HFF-Myc (cell line): ENCODE measurements around the gene NEK6.

Experiments used
- DNase-seq: peaks from one replicate; pipeline ENCODE4 v3.0.0-alpha.2; 2011; ENCODE audit warnings: low read depth; ENCODE audit errors: extremely low read depth
- H3K4me3 ChIP-seq: replicated peaks from 2 replicates; pipeline ENCODE4 v1.5.1; 2011; ENCODE audit warnings: low read depth, mild to moderate bottlenecking, control low read depth, low read length
- CTCF ChIP-seq: IDR thresholded peaks from 2 replicates; pipeline ENCODE4 v1.5.1; 2012; ENCODE audit warnings: mild to moderate bottlenecking, low read depth, low read length, control low read depth; ENCODE audit errors: missing control alignments

The NEK6 gene

GRCh38 chr9:124345063-124345462 is 87.3 kb downstream of the NEK6 start:
- DNase-seq = no peak
- no peak for TF ChIP-seq CTCF
- H3K4me3 ChIP-seq = no peak overlapping the region

GRCh38 chr9:124345751-124346281 is 88.1 kb downstream of the NEK6 start:
- no peak for TF ChIP-seq CTCF
- no peak overlapping the region for H3K4me3 ChIP-seq
- DNase-seq = no peak

DNA sequence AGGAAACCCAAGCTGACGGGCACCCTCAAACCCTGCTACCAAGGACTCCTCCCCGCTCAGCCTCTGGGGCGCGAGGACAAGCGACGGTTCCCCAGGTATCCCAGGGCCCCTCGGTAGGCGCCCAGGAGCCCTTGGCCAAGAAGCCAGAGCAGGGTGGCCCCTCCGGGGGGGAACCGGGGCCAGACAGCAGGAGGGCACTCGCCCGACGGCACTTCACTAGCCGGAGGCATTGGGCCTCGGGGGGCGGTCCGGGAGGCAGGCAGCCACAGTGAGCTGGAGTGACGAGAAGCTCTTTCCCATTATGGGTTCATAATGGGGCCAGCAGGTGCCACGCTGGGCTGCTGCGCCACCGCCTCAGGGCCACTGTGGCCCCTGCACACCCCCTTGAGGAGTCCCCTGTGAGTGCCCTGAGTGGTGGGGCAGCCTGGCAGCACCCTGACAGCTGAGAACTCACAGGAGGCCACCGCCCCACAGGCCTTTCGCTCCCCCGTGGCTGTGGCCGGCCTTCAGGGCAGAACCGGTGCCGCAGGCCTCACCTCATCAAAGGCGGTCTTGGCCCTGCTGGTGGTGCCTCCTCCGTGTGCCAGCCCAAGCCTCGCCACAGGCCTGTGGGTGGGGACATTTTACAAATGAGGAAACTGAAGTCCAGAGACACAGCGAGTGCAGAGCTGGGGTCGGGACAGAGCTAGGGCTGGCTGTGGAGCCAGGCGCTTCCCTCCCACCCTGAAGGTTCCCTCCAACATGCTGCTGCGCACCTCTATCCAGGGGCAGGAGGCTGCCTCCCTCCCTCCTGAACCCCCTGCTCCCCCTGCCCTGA is 88.8 kb downstream of the NEK6 start:
- no peak for TF ChIP-seq CTCF
- DNase-seq = no peak
- H3K4me3 ChIP-seq = no peak overlapping the region

DNA sequence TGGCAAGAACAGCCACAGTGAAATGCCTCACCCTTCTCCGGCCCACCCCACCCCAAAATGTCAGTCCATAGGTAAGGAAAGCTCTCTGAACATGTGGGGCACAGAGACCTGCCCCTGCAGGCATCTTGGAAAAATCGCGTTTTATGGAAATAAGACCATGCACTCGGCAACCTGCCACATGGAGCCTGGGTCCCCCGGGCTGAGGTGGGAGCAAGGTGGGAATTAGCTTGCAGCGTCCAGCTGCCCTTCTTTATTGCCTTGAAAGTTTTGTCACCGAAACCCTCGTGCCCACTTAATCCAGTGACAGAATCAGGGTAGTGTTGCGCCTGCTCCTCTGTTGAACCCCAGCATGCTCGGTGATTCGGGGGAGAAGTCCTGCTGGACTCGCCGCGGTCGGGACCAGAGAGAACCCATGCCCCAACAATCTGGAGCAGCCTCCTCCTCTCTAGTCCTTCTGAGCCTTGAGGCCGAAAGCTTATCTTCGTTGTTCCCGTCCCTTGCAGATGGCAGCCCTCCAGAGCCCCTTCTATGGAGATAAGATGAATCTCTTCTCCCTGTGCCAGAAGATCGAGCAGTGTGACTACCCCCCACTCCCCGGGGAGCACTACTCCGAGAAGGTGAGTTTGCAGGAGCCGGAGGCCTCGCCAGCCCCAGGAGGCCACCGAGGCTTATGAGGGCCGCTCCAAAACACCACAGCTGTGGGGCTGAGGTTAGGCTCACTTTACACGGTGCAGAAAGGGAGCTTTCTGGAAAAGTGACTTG is 89.6 kb downstream of the NEK6 start:
- TF ChIP-seq CTCF = no peak
- DNase-seq = no peak
- H3K4me3 ChIP-seq = no peak overlapping the region

GRCh38 chr9:124347968-124348358 is 90.2 kb downstream of the NEK6 start:
- DNase-seq = no peak
- no peak overlapping the region for H3K4me3 ChIP-seq
- no peak for TF ChIP-seq CTCF

DNA sequence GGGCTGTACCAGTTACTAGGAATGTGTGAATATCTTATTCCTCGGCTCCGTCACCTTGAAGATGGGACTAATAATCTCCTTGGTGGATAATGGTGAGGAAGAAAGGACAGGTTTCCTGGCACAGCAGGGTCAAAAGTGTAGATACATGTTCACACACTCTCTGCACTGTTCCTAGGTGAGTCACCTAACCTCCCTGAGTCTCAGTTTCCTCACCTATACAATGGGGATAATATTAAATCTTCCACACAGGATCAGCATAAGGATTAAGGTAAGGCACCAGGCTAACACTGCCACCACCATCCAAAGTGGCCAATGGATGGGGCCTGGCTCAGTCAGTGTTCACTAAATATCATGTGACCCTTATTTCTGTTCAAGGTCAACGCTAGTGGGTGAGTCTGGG is 90.6 kb downstream of the NEK6 start:
- no peak overlapping the region for H3K4me3 ChIP-seq
- DNase-seq = no peak
- TF ChIP-seq CTCF = no peak
